Bronchial epithelial cell (primary cell): Measurements from ENCODE around the gene TDRD7. TPM values are rescaled to one million over a fixed set of nuclear protein-coding genes. Genes with fewer than 3 reads are reported as not detected.

ENCODE experiments used
- DNase-seq: peaks from one replicate; pipeline ENCODE4 v3.0.0-alpha.2; 2010; ENCODE audit warnings: low read depth
- FAIRE-seq: peaks from 2 replicates; lab custom pipeline; 2011; peaks lifted over from hg19 to GRCh38; lab: Jason Lieb, UNC
- H3K27me3 ChIP-seq: 2 replicates; pipeline ENCODE4 v1.5.1; 2011; ENCODE audit warnings: low read length; ENCODE audit not compliant: control insufficient read depth, insufficient read depth
- H3K36me3 ChIP-seq: 2 replicates; pipeline ENCODE4 v1.5.1; 2011; ENCODE audit warnings: low read length; ENCODE audit not compliant: control insufficient read depth, insufficient read depth
- H3K4me3 ChIP-seq: 2 replicates; pipeline ENCODE4 v1.5.1; 2011; ENCODE audit warnings: mild to moderate bottlenecking, low read depth, low read length, control low read depth
- CTCF ChIP-seq: IDR thresholded peaks from 2 replicates; pipeline ENCODE4 v1.5.1; 2011; ENCODE audit warnings: mild to moderate bottlenecking, moderate library complexity, low read length, control low read depth, inconsistent platforms; ENCODE audit not compliant: insufficient read depth, severe bottlenecking
- total RNA-seq: library from RNA; depleted of rRNA; stranded (reverse); fragments of >200 nt; gene quantifications from 2 replicates; pipeline ENCODE4 v1.2.1, GENCODE V29; 2014

Gene TDRD7
- total RNA-seq, 1 donor from 2014 or later, result 1.8 TPM

DNA sequence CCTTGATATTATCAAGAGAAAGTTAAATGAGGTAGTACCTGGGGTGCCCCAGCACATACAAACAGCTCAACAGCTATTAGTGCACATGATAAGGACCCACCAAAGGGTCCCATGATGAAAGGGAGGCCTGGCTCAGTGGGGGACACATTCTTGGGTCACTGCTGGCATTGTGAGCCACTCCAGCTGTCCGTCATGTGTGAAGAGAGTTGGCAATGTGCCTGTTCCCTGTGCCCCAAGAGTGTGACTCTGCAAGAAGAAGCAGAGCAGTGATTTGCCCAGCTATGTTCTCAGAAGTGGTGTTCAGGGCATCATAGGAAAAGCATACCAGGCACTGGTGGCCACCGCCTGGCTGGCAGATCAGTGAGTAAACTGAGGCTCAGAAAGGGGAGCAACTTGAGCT, 37.1 kb upstream of the TDRD7 start:
- no peak for DNase-seq
- no peaks in the 10 kb centered on the region for H3K36me3 ChIP-seq
- no peak overlapping the region for H3K4me3 ChIP-seq
- FAIRE-seq, result no peak
- no peaks in the 10 kb centered on the region for H3K27me3 ChIP-seq
- TF ChIP-seq CTCF, result no peak

GRCh38 chr9:97376902-97377301, 35.0 kb upstream of the TDRD7 start:
- no peak for TF ChIP-seq CTCF
- no peaks in the 10 kb centered on the region for H3K36me3 ChIP-seq
- DNase-seq, result no peak
- no peaks in the 10 kb centered on the region for H3K27me3 ChIP-seq
- no peak overlapping the region for H3K4me3 ChIP-seq
- no peak for FAIRE-seq

GRCh38 chr9:97382099-97382718, 29.7 kb upstream of the TDRD7 start:
- no peaks in the 10 kb centered on the region for H3K36me3 ChIP-seq
- FAIRE-seq (no peak), DNase-seq (no peak)
- no peak overlapping the region for H3K4me3 ChIP-seq
- no peak for TF ChIP-seq CTCF
- no peaks in the 10 kb centered on the region for H3K27me3 ChIP-seq

DNA sequence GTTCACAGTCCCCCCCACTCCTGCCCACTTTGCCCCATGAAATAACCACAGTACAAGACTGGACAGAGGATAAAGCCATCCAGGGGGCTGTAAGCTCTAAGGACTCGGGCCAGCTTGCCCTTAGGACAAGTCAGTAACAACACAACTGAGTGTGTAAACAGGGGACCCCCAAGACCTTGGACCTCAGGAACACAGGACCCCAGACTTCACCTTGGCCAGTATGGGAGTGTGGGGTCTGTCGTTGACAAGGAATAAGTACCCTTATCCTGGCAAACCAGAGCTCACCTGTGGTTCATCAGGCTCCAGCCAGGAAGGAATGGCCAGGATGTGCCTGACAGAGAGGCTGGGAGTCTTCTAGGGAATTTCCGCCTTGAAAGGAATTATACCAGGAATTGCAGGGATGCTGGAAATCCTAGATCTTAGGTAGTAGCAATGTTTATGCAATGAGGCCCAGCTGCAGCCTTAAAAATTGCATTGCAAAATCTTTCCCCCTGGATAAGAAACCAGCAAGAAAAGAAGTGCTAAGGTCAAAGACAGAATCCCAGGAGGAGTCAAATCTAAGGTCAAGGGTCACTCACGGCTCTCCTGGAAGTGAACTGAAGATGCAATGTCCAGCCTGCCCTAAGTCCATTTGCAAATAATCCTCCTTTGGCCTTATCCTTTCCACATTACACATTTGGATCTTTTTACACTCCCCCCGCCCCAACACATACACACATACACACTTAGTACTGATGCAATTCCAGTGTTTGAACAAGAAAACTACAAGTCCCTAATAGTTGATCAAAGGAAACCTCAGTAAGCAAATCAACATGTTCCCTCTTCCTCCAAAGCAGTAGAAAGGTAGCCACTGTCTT, 27.3 kb upstream of the TDRD7 start:
- Histone ChIP-seq H3K4me3 (no peak overlapping the region), H3K36me3 (no peaks in the 10 kb centered on the region), H3K27me3 (no peaks in the 10 kb centered on the region)
- no peak for TF ChIP-seq CTCF
- FAIRE-seq, result no peak
- no peak for DNase-seq

DNA sequence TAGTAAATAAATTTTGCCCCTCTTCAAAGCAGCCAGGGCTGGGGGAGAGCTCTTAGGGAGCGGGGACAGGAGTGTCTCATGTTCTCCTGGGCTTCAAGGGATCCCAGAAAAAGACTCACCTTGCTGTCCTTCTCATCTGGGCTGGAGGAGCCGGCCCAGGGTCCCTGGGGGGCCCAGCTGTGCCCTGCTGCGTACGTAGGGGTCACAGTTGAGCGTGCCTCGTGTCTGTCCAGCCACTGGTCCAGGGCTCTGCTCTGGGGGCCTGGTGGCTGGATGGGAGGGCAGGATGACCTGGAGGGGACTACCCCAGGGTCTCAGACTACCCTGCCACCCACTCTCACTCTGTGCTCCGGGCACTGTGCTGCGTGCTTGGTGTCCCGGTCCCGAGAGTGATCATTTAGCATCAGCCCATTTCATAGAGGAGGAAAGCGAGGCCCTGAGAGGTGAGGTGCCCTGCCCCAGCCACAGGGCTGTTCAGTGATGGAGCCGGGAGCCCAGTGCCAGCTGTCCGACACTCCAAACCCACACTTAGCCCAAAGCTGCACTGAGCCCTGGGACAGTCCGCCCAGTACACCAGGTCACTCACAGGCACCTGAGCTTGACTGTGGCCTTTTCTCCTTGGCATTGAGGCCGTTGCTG, 26.2 kb upstream of the TDRD7 start:
- FAIRE-seq (no peak), DNase-seq (no peak)
- Histone ChIP-seq H3K4me3 (no peak overlapping the region), H3K27me3 (no peaks in the 10 kb centered on the region), H3K36me3 (no peaks in the 10 kb centered on the region)
- TF ChIP-seq CTCF, result no peak
